DMS 273 treated with DMSO at 0.1 percent for 48 hours (cell line): ENCODE data around the gene RSPH9.
A peak's percentile ranks its signal among the peaks of the same experiment; 100 is the strongest.
"Not testable (repeated sequence)": the region's sequence is repeated elsewhere in the genome, so short reads cannot be mapped to it uniquely, and the experiment has no call there.

Experiments
- DNase-seq: peaks from one replicate; lab custom pipeline; 2025; lab: John Stamatoyannopoulos, UW

RSPH9 gene

DNA sequence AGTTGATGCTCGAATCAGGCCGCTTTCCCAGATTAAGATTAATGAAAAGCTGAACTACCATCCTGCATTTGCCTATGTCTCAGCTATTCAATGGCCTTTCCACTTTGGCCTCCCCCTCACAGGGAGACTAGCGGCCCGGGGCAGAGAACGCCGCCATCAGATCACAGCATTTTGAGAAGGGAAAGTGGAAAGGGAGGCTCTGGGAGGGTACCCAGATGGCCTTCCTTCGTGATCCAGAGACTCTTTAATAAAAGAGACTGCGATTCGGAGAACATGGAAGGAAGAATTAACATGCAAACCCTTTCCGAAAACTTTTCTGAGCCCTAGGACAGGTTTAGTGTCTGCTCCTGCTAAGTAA is 42.2 kb downstream of the RSPH9 start:
- no peak for DNase-seq

GRCh38 chr6:43687437-43688347 is 42.9 kb downstream of the RSPH9 start, which contains the start of gene MRPS18A:
MRPS18A (minus strand) TSS chr6:43687791; CDS start chr6:43687779, 12 bp downstream.
- peak; percentile 47 for DNase-seq

DNA sequence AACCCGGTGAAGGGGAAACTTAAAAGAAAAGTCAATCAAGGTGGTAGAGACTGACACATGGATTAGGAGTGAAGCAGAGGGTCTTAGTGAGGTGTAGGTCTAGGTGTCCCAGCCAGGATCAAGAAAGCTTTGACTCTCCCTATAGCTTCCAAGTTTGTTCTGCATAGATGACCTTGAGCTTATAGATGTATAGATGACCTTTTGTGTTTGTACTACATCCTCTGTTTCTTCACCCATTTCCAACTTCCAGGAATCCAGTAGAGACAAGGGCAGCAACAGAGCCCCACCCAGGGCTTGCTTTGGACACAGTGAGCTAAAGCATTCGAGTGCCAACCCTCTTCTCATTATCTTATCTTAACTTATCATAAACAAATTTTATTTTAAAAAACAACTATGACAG is 44.6 kb downstream of the RSPH9 start:
- no peak for DNase-seq

- peak; percentile 98 for DNase-seq
These were observed 50.6 kb downstream of the RSPH9 start for GRCh38 chr6:43695215-43695966.

DNA sequence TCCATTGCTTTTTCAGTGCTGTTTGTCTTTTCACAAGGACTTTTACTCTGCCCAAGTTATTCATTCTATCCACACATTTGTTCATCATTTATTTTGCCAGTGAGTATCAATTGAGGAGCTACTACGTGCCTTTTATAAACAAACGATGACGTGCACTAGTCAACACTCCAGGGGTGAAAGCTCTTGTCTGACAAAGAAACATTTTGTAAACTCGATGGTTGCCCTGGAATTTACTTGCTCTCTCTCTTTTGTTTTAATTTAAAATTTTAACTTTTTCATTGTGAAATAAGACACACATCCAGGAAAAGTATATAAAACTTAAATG is 51.1 kb downstream of the RSPH9 start:
- no peak for DNase-seq

DNA sequence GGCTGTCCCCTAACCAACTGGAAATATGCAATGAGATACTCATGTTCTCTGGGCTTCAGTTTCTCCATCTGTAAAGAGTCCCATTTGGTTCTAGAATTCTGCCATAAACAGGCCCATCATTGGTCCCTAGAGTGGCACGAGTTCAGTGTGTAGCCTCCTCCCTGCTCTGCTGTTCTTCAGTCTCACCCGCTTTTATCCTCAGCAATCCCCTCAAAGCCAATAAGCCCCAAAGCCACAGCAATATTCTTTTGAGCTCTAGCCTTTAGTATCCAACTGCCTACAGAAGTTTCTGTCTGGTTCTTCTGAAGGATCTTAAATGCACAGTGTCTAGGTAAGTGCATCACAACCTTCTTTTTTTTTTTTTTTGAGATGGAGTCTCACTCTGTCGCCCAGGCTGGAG is 52.6 kb downstream of the RSPH9 start:
- DNase-seq: no peak

- peak; percentile 65 for DNase-seq
These were observed 53.9 kb downstream of the RSPH9 start for GRCh38 chr6:43698584-43699349.

DNA sequence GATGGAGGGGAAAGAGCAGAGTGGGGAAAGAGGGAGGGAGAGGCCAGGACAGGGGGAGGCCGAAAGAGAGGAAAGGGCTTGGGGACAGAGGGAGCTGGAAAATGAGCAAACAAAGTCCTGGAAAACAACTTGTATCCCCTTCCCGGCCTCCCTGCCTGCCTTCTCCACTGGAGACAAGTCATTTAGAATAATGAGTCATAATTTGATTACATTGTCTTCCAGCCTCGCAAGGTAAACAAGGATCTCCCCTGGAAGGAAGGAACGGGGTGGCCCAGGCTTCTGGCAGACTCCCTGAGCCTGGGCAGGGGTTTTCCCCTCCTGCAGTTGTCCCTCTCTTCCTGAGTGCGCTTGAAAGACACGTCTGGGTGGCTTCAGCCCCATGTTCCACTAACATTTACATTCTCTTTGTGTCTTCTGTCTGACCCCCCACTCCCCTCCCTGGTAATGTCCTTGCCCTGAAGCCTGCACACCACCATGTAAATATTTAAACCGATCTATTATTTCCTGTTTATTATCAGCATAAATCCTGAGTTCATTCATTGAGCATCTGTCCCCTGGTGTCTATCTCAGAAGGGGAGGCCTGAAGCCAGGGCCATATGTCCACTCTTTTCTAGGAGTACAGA is 54.8 kb downstream of the RSPH9 start:
- peak; percentile 66 for DNase-seq

- DNase-seq: not testable (repeated sequence)
These were observed 56.2 kb downstream of the RSPH9 start for GRCh38 chr6:43700939-43701560.

GRCh38 chr6:43702171-43702533 is 57.3 kb downstream of the RSPH9 start:
- DNase-seq: no peak

GRCh38 chr6:43702534-43703440 is 58.0 kb downstream of the RSPH9 start:
- DNase-seq: peak; percentile 60

- no peak for DNase-seq
These were observed 58.9 kb downstream of the RSPH9 start for GRCh38 chr6:43703512-43704429.

DNA sequence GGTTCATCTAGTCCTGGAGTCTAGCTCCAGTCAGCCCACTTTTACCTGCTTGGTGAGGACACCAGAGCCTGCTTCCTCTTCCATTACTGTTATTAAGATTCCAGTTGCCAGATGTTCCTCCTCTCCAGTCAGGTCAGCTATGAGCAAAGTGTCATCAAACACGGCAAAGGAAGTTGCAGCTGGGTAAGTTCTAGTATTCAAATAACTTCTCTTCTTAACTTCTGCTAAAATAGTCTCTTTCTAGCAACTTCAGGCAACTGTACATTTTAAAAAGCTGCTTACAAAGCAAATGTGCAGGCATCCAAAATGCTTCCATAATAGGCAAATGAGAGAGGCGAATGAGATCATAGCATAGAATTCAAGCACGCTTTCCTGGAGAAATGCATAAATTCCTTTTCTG is 61.2 kb downstream of the RSPH9 start:
- no peak for DNase-seq

DNA sequence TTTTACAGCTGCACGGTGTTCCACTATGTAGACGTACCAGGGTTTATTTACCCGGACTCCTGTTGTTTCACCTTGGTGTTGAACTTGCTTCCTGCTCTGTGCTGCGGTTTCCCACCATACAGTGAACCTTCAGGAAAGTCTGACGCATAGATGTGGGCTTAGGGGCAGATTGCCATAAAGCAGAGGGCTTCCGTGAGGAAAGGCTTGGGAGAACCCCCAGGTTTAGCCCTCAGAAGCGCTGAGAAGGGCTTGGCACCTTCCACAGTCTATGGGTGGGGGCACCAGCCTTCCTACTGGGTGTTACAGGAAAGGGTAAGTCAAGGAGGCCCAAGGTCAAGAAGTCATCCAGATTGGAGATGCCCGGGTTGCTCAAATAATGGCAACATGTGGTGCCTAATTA is 62.0 kb downstream of the RSPH9 start:
- DNase-seq: no peak

DNA sequence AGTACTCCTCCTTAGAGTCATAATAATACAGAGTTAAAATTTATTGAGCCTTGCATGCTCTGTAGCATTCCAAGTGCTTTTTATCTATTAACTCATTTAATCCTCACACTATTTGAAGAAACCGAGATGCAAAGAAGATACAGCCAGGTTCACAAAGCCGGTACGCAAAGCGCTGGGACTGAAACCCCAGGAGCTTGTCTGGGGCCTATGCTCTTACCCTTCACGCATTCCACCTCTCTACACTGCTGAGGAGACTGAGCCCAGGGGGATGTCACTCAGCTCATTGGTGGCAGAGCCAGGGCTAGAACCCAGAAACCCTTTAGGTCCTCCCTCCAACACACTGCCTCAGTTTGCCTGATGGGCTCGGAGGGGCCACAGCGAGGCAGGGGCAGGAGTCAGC is 62.4 kb downstream of the RSPH9 start:
- no peak for DNase-seq

DNA sequence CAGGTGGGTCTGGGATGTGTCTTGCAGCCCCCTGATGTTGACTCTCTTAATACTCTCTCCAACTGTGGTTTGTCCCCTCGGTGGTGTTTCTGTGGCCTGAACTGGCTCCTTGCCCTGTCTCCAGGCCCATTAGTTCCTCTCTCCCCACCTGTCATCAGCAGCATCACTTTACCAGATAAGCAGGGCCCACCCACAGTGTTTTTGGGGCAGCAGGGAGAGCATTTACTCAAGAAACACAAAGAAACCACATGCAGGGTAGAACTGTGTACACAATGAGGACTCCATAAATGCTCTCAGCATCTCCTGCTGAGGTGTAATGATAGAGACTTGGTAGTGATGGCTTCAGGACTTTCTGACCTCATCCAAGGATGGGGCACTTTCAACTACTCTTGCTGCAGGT is 62.9 kb downstream of the RSPH9 start:
- DNase-seq: no peak

DNA sequence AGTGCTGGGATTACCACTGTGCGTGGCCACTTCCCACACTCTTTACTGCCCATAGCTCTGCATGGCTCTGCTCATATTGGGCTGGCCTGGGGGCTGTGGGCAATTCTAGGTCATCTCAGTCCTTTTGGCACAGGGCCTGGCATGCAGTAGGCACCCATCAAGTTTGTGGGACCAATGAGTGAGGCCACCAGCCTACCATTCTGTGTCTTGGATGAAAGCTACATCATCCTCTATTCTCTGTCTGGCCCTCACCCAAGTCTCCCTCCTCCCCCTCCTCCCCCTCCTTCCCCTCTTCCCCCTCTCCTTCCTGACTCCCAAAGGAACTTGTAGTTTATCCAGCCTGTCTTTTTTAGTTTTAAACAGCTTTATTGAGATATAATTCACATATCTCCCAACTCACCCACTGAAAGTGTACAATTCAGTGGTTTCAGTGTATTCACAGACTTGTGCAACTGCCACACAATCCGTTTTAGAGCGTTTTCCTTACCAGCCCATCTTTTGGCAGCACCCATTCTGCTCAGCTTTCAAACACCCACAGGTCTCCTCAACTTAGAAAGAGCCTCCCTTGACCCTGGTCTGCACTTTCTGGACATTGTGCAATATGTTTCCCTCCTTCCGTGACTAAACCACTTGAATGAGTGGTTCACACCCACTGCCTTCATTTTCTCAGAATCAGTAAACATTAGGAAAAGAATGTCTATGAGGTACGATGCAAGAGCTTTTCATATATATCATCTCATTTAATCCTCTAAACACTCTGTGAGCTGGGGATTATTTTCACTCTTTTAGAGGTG is 64.2 kb downstream of the RSPH9 start:
- no peak for DNase-seq

DNA sequence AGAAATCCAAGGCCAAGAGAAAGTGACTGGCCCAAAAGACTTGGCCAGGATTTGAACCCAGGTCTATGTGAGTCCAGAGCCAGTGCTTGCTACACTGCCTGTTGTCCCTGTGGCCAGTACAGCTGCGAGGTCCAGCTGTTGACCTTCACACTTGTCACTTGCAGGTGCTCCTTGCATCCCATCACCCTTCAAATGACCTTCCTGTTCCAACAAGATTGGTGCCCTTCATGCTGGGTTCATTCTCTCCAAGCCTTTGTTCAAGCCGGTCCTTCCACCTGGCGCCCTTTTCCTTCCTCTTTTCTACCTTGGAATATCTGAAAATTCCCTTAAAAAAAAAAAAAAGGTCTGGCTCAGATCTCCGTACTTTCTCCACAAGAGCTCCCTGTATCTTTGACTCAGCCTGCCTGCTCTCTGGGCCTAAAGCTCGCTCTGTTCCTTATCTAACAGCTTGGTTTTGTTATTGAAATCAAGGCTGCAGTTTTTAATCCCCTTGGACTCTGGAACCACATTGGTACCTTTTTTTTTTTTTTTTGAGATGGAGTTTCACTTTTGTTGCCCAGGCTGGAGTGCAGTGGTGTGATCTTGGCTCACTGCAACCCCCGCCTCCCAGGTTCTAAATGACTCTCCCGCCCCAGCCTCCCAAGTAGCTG is 64.9 kb downstream of the RSPH9 start:
- DNase-seq: no peak
